ENCODE measurements around the gene CADM4.
"Not testable (repeated sequence)": the region's sequence is repeated elsewhere in the genome, so short reads cannot be mapped to it uniquely, and the experiment has no call there.

The CADM4 gene

DNA sequence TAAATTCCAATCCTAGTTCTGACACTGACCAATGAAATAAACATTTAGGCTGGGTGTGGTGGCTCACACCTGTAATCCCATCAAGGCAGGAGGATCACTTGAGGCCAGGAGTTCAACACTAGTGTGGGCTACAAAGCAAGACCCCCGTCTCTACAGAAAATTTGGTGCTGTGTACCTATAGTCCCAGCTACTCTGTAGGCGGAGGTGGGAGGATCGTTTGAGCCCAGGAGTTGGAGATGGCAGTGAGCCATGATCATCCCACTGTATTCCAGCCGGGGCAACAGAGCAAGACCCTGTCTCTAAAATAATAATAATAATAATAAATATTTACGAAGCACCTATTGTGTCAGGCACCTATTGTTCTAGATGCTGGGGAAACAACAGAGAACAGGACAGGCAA lies 50.4 kb downstream of the CADM4 start:
- DNase-seq (ENCODE audit: low read depth in 3 of 3, low spot score in 1 of 3): no peak

- DNase-seq (ENCODE audit: low read depth in 3 of 3, low spot score in 1 of 3): not testable (repeated sequence)
These were observed 52.6 kb downstream of the CADM4 start for GRCh38 chr19:43587029-43587428.

GRCh38 chr19:43586346-43586745 lies 53.3 kb downstream of the CADM4 start:
- DNase-seq (ENCODE audit: low read depth in 3 of 3, low spot score in 1 of 3): no peak

DNA sequence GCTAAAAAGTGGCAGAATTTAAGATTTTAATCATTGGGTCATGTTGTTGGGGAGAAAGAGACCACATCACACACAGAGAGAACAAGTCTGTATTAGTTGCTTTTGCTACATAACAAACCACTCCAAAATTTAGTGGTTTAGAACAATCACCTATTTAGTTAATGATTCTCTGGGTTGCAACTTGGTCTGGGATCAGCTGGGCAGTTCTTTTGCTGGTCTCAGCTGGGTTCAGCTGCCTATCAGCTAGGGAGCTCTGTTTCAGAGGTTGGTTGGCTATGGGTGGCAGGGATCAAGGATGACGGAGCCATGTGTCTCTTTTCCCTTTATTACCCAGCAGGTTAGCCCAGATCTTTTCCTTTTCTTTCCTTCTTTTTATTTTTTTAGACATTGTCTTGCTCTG lies 55.2 kb downstream of the CADM4 start:
- no peak for DNase-seq (ENCODE audit: low read depth in 3 of 3, low spot score in 1 of 3)

- no peak for DNase-seq (ENCODE audit: low read depth in 3 of 3, low spot score in 1 of 3)
These were observed 57.2 kb downstream of the CADM4 start for GRCh38 chr19:43582495-43582894.

DNA sequence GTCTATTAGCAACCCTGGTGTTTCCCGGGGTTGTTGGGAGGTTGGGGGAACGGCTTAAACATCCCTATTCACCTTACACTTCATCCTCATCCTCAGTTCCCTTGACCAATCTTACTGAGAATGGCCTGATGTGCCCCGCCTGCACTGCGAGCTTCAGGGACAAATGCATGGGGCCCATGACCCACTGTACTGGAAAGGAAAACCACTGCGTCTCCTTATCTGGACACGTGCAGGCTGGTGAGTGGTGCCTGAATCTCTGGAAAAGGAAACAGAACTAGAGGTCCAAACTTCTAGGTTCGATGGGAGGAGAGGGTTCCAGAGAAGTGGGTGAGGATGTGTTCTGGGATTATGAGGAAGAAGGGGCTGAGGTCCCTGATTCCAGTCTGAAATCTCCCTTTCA lies 58.2 kb downstream of the CADM4 start:
- DNase-seq (ENCODE audit: low read depth in 3 of 3, low spot score in 1 of 3): no peak

DNA sequence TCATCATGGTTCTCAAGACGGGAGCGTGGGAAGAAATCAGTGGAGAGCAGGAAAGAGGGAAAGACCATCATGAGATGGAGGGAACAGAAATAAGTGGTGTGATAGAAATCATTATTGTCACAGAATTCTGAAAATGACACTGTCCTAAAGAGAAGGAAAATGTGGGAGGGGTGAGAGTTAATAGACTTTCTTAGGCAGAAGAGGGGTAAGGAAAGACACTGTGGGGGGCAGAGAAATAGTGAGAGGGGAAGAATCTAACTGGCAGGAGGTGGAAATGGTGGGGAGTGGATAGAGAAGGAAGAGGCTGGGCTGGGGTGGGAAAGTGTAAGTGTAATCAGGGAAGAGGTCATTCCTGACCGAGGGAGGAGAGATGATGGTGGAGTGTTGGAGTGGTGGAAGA lies 60.9 kb downstream of the CADM4 start:
- DNase-seq (ENCODE audit: low read depth in 3 of 3, low spot score in 1 of 3): no peak

DNA sequence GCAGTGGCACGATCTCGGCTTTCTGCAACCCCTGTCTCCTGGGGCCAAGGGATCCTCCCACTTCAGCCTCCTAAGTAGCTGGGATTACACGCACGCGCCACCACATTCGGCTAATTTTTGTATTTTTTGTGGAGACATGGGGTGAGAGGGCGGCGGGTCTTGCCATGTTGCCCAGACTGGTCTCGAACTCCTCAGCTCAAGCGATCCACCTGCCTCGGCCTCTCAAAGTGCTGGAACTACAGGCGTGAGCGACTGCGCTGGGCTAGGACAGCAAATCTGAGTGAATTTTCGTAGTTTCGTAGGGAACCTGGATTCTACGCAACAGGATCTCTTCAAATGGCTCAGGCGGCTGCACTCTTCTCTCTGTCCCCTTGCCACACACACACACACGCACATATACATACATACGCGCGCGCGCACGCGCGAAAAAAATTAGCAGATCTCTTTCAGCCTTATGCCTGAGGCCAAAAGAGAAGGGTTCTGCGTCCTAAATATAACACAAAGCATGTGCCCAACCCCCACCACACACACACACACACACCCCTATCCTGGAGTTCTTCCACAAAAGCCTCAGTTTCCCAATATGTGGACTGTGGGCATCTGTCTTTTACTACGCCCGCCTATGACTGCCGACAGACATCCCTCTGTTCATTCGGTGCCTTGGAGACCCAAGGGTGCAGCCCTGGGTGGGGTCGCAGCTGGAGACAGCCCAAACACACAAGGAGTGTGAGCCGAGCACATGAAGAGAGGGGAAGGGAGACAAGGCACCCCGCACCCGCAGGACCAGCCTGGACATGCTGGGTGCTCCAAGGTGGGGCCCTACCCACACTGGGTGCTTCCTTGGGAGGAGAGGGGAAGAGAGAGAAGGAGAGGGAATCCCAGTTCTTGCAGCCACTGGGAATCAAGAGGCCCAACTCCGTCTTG lies 63.4 kb downstream of the CADM4 start:
- DNase-seq (ENCODE audit: low read depth in 3 of 3, low spot score in 1 of 3): no peak

DNA sequence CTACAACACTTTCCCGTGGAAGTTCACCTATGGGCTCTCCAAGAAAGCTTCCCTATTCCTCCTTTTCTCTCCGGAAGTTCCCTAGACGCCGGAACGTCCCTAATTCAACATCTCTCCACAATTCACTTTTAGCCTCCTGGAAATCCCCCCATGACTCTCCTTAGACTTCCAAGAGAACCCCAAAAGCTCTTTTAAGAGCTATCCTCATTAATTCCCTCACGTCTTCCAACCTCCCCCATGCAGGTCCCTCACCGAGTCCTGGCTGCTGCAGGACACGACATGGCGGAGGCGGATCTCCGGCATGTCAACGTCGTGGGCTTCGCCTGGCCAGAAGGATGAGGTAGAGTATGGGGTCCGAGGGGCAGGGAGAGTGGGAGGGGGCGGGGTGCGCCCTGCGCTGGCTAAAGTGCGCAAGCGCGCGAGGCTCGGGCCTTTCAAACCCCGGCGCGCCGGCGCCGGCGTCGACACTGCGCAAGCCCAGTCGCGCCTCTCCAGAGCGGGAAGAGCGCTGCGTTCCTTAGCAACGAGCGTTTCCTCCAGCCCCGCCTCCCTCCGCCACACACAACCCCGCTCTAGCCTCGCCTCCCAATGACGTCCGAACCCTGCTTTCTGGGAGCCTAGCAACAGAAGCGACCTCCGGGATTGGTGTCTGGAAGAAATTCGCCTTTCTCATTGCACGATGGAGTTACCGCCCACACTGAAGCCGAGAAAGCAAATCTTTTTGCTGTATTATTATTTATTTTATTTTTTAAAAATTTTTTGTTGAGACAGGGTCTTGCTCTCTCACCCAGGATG lies 64.3 kb downstream of the CADM4 start, which contains the start of the genes PINLYP and XRCC1:
Gene PINLYP (plus strand): TSS at position 646 of the 795 bp plus-strand sequence. CDS start 1,391 bp downstream, outside the sequence.
Gene XRCC1 (minus strand): TSS at position 372 of the 795 bp plus-strand sequence. CDS start 69 bp downstream, at position 303.
- DNase-seq (ENCODE audit: low read depth in 3 of 3, low spot score in 1 of 3): peak; percentile 90 to 91 (median 90)

DNA sequence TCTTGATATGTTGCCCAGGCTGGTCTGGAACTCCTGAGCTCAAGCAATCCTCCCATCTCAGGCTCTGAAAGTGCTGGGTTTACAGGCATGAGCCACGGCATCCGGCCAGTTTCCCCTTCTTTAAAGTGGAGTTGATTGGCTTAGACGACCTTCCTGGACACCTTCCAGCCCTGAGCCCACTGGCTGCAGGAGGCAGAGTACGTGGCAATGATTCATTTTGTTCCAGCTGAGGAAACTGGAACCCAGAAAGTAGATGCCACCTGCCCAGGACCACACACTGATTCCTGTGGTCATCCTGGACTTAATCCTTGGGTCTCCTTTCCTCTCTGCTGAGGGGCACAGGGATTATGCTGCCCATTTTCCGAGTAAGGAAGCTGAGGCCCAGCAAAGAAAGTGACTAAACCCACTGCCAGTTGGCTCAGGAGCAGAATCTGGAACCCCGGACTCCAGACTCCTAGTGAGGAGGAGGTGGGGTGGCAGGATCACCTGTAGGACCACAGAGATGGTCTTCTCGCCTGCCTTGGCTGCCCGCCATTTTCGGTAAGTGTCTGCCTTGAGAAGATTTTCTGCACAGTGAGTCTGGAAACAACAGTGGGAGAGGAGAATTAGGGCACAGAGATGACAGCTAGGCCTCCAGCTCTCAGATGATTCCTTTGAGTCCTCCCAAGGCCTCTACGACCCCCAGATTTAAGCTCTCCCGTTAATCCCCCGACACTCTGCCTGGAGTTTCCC lies 65.1 kb downstream of the CADM4 start:
- DNase-seq (ENCODE audit: low read depth in 3 of 3, low spot score in 1 of 3): no peak
